ENCODE data around the gene AGPAT2.
A peak's percentile ranks its signal among the peaks of the same experiment; 100 is the strongest.

AGPAT2 gene

DNA sequence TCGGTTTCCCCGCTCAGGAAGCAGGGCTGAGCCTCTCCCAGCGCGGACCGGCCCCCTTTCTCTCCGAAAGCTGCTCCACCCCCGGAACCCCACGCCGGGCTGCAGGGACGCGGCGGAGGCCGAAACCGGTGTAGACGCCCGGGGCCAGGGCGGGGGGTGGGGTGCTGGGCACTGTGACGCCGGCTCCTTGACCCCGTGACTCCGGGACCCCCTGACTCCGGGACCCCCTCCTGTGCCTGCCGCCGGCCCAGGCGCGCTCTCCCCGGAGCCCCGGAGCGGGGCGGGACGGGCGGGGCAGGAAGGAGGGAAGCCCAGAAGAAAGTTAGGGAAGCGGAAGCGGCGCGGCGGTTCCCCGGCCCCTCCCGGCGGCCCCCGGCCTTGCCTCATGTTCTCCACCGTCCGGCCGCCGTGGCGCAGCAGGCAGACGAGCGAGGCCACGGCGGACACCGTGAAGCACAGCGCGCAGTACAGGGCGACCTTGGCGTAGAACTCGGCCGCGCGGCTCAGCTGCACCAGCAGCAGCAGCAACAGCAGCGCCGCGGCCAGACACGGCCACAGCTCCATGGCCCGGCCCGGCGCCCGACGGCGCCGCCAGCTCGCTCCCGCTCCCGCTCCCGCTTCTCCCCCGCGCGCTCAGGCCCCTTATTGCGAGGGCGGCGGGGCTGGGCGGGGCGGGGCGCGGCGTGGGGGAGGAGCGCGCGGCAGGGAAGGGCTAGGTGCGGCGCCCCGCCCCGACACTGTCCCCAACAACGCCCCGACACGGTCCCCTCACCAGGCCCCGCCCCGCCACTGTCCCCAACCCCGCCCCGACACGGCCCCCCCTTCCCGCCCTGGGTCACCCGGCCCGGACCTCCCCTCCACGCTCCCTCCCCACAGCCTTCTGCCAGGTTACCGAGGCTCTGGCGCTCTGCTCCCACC, at the start of gene AGPAT2:
AGPAT2 (minus strand) TSS at position 664 of the 918 bp plus-strand sequence; CDS start at position 564, 100 bp downstream.
- peak; percentile 24 for DNase-seq

DNA sequence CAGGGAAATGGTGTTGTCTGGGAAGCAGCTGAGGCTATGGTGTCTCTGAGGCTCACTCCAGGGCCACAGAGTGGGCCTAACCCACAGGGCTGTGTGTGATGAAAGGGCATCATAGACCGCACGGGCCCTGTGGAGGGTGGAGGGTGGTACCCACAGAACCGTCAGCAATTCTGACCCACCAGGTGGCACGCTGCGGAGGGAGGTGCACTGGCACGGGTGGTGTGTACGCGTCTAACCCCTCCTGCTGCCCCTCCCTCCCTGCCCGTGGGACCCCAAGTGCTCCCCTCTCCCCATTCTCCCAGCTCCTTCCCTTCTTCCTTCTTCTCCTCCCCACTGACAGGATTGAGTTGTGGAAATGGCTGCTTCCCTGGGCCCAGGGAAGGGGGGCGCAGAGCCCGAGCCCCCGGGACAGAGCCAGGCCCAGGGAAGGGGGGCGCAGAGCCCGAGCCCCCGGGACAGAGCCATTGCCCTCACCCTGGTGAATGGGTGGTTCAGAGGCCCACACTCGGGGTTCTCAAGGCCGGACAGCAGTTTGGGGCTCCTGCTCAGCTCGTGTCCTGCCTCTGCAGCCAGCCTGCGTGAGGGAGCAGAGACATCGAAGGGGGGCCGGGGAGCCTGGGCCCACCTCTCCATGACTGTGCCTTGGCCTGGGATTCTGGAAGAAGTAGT, 48.7 kb upstream of the AGPAT2 start:
- DNase-seq: no peak

DNA sequence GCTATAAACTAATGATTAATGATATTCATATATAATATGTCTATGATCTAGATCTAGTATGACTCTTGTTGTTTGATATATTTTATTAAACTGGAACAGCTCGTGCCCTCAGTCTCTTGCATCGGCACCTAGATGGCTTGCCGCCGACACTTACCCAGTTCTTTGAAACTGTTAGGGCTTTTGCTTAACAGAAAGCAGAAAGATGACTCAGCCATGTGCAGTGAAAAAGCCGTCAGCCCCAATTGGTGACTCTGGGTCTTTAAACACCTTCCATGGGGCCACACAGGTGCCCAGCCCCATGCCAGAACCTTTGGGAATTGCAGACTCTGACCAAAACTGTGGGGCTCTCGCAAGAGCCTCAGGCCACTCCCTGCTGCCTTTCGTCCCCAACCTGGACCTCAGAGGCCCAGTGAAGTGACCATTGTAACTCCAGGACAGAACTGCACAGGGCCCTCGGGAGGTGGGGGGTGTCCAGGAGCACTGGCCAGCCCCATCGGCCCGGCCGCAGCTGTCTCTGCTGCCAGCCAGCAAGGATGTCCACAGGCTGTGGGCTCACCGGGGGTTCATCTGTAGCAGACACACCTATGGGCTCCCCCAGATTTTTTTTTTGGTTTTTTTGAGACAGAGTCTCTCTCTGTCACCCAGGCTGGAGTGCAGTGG, 47.7 kb upstream of the AGPAT2 start:
- no peak for DNase-seq

DNA sequence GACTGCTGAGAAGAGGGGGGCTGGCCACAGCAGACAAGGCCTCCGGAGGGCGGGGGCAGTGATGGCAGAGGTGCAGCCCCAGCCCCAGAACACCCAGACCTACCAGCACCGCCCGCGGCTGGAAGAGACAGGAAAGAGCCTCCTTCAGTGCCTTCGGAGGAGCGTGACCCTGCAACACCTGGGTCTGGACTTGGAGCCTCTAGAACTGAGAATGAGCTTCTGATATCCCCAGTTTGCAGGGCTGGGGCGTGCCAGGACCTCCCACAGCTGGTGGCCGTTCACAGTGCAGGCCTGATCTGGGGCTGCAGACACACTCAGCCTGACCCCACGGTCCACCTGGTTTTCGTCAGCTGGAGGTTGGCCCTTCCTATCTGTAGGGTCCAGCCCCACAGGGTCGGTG, 46.4 kb upstream of the AGPAT2 start:
- DNase-seq: no peak

DNA sequence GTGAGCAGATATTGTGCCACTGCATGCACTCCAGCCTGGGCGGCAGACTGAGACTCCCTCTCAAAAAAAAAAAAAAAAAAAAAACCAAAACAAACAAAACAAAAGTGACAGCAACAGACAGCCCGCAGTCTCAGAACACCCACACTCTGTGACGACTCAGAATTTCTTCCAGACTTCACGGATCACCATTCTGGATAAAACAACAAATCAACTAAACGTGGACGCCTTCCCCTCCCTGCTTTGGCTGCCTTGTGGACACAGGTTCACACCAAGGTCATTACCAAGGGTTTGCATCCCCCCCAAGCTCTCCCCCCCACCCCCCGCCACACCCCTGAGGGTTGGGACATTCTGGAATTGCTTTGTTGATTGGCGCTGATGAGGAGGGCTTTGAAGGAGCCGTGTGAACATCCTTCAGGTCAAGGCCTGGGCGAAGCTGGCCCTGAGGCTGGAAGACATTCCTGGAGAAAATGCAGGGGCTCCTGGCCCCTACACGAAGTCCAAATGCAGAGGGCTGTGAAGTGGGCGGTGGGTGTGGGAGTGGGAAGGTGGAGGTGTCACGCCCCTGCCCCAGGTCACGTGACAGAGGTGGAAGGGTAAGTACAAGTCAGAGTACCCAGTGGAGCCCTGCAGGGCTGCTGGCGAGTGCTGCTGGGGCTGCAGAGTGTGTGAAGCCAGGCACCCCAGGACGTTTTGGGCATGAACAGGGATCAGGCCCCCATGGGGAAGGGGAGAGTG, 45.4 kb upstream of the AGPAT2 start:
- DNase-seq: no peak

DNA sequence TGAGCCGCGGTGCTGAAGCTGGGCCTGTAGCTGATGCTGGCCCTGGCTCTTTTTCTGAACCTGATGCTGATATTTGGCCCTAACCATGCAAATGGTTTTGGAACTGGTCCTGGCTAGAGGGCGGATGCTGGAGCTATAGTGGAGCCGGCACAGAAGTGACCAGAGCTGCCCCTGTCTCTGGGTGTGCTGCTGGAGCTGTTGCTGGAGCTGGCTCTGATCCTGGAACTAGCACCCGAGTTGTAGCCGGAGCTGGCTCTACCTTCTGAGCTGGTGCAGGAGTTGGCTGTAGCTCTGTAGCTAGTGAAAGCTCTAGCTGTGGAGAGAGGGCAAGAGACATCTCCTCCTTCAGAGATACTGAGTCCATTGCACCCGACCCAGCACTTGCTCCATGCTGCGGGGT, 42.7 kb upstream of the AGPAT2 start:
- no peak for DNase-seq

DNA sequence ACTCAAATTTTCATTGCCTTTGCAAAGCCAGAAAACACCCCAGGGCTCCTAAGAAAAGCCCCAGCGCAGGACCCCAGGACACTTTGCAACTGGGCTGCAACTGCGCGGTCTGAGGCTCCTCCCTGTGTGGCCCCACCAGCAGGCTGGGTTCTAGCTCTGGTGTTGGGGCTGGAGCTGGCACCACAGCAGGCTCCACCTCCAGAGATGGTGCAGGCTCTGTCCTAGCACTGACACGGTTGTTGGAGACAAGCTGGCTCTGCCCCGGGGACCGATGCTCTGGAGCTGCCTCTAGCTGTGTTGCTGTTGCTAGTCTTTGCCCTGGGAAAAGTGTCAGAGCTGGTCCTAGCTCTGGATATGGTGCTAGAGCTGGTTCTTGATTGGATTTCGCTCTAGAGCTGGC, 41.9 kb upstream of the AGPAT2 start:
- no peak for DNase-seq

DNA sequence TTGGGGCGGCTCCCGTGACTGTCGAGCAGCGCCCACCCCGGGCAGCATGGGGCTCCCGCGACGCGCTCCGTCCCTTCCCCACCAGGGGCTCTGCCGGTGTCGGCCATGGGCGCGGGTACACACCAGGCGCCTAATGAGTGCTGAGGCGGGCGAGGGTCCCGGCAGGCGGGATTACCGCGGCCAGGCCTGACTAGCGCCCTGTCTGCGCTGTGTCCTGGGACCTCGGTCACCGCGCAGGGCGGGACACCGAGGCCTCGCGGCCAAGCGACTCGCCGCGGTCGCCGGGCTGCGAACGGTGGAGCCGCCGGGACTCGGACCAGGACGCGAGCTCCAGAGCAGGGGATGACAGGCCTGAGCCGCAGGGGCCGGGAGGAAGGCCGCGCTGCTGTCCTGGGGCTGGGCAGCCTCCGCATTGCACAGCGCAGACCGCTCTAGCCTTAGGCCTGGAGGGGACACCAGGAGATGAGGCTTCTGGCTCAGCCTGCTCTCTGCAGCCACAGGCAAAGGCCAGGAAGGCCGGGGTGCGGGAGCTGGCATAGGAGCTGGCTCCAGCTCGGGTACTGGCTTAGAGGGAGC, 41.4 kb upstream of the AGPAT2 start:
- no peak for DNase-seq

DNA sequence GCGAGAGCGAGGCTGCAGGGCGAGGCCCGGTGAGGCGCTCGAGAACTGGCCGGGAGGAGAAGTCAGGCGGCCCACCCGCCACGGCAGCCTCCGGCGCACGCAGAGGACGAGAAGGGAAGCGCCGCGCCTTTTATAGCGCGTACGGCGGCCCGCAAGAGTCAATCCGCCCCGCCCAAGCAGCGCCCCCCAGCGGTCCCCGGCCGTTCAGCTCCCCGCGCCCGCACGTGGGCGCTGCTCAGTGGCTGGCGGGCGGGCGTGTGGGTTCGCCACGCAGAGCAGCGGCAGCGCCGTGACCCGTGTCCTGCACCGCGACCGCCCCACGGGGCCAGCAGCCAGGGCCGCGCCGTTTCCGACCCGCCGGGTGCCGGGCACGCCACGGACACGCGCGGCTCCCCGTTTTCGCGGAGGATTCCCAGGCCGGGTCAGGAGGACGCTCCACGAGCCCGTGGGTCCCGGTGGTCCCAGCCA, 40.9 kb upstream of the AGPAT2 start:
- DNase-seq: peak; percentile 82

DNA sequence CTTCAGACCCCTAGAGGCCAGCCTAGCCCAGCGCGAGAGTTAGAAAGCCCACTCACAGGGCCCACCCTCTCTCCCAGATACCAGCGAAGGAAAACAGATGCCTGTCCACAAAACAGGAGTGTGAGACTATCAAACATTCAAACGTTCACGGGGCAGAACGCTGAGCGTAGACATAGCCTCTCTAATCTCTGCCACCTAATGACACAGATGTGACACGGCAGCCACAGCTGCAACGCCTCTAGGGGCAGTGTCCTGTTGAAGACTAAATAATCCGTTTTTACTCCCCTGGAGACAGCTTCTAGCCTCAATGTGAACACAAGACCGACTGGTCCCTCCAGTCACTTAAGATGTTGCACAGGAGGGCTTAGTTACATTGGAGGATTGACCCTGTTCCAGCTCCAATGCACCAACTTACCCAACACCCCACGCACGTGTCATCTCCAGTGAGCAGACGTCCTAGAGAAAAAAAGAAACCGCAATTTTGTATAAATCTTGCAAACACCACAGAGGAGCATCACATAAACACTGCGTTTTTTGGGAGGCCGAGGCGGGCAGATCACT, 39.5 kb upstream of the AGPAT2 start:
- peak; percentile 24 for DNase-seq

DNA sequence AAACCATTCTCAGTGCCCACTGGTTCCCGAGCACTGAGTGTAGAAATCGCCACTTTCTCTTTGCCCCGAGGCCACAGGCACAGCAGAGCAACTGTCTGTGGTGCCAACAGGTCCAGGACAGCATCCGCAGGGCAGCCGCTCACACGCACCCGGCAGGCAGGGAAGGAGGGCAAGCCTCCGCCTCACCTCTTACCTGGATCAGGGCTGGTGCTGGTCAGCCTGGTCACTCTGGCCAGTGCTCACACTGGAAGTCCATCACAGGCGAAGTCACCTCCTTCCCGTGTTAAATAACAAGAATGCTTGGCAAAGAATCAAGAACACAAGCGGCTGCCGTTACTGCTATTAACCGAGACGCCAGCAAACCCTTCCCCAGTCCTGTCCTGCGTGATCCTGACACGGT, 38.9 kb upstream of the AGPAT2 start:
- DNase-seq: no peak

DNA sequence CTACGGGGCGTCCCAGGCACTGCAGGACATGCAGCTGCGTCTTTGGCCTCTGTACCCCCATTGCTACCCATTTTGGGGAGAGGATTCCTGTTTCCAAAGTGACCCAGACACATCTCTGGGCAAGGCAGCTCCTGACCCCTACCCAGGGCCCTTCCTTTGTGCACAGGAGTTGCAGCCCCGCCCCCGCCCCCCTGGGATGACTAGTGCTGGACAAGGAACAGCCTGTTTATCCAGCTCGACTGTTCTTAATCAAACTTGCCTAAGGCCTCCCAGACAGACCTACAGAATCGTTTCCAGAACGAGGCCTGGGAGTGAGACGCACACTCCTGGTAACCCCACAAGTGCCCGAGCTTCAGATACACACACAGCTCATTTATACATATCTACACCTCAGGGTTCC, 38.4 kb upstream of the AGPAT2 start:
- DNase-seq: no peak

DNA sequence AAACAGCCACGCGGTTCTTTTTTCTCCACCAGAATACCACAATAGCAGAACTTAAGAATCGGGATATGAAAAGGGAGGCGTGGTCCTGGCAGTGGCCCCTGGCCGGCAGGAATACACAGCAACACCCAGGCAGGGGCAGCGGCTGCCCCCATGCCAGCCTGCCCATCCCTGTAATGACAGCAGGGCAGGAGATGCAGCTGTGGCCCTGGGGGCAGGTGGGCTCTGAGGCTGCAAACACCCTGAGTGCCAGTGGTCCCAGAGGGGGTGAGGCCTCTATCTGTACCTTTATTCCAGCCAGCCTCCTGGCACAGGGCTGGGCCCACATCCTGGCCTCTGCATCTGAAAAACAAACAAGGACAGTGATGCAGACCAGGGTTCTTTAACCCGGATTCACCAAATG, 37.5 kb upstream of the AGPAT2 start:
- no peak for DNase-seq

DNA sequence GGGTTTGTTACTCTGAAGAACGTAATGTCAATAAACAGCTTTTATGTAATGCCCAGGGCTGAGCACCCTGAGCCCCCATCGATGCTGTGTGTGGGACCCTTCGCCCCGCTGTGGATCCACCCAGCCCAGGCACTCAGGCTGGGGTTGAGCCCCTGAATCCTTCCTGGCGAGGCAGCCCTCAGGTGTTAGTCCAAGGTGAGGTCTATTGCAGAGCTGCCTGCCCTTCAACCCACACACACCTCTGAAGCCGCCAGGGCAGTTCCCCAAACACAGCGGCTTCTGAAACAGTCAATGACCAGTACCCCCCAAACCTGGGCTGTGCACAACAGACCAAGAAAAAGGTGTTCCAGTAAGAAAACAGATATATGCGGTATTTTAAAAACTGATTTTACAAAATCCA, 36.7 kb upstream of the AGPAT2 start:
- DNase-seq: no peak

DNA sequence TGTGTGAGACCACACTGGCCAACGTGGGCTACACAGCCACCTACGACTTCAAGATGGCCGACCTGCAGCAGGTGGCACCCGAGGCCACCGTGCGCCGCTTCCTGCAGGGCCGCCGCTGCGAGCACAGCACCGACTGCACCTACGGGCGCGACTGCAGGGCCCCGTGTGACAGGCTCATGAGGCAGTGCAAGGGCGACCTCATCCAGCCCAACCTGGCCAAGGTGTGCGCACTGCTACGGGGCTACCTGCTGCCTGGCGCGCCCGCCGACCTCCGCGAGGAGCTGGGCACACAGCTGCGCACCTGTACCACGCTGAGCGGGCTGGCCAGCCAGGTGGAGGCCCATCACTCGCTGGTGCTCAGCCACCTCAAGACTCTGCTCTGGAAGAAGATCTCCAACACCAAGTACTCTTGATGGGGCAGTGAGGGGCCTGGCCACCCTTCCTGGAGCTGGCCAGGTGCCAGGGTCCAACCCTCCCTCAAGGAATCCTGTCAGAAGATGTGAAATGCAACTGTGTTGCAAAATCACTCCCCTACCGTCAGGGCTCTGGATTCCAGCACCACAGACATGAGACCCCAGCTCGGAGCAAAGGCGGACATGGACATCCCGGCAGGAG, 36.2 kb upstream of the AGPAT2 start:
- DNase-seq: no peak

DNA sequence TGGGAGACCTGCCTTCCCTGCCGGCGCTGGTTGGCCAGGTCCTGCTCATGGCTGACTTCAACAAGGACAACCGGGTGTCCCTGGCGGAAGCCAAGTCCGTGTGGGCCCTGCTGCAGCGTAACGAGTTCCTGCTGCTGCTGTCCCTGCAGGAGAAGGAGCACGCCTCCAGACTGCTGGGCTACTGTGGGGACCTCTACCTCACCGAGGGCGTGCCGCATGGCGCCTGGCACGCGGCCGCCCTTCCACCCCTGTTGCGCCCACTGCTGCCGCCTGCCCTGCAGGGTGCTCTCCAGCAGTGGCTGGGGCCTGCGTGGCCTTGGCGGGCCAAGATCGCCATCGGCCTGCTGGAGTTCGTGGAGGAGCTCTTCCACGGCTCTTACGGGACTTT, 35.7 kb upstream of the AGPAT2 start:
- no peak for DNase-seq

DNA sequence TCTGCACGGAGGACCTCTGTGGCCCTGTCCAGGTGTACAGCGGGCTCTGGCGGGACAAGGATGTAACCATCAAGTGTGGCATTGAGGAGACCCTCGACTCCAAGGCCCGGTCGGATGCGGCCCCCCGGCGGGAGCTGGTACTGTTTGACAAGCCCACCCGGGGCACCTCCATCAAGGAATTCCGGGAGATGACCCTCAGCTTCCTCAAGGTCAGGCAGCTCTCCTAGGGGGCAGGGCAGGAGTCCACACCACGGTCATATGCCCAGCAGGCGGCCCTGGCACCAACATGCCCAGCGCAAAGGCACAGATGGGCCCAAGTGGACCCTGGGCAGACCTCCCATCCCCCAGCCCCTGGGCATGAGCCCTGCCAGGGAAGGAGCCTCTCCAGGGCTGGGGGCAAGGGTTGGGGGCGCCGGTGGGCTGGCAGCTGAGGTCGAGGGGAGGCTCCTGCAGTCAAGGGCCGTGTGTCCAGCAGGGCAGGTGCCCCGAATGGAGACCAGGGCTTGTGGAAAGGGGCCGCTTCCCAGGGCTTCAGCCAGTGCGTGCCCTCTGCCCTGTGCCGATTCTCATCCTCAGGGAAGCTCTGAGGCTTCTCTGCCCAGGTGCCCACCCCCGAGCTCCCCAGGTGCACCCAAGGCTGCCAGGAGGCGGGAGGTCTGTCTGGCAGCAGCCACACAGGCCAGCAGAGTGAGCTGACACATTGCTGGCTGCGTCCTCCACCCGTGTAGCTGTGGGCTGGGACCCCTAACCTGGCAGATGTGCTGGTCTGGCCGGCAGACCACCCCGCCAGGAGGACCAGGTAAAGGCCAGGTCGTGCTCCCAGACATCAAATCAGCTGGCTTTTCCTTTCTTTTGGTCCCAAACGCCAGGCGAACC, 35.1 kb upstream of the AGPAT2 start:
- DNase-seq: no peak

DNA sequence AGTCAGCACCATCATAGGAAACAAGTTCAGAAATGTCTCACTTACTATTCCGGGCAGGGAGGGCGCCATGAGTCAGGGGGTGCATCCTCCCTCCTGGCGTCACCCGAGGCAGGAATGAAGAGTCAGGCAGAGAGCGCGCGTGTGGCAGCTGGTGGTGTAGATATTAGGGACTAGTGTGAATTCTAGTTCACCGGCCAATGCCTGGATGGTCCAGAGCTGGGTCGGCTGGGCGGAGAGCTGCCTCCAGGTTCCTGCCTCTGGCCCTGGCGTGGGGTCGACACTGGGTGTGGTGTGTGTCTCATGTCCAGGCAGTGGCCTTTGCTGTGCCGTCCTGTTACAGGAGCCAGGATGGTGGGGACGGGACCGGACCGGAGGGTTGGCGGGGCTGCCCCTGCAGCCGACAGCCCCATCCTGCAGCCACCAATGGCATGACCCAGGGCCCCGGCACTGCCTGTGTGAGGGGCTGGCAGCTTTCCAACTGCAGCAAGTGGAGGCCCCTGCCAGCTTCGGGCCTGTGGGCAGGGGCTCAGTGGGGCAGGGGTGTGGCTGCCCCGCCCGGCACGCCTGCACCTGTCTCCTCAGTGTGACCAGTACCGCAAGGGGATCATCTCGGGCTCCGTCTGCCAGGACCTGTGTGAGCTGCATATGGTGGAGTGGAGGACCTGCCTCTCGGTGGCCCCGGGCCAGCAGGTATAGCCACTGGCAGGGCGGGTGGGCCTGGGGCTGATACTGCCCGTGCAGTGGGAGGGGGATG, 34.3 kb upstream of the AGPAT2 start:
- DNase-seq: no peak

DNA sequence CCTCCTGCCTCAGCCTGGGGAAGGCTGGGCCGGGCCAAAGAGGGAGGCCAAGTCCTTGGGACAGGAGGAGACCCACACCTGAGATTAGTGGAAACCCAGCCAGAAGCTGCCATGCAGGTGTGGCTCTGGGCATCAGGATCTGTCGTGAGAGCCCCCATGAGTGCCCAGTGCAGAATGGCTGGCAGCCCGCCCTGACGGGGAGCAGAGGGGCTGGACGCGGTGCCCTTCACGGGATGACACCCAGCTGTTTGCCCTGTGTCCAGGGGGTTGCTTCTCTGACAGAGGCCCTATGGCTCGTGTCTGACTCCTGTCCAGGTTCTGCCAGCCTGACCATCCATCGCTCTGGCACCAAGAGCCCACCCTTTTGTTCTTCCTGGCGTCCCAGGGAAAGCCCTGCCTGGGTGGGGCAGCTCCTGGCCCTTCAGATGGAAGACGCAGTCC, 33.7 kb upstream of the AGPAT2 start:
- no peak for DNase-seq

Measured in KG1 (cell line).